ENCODE results near the gene PRDM16.

The PRDM16 gene

DNA sequence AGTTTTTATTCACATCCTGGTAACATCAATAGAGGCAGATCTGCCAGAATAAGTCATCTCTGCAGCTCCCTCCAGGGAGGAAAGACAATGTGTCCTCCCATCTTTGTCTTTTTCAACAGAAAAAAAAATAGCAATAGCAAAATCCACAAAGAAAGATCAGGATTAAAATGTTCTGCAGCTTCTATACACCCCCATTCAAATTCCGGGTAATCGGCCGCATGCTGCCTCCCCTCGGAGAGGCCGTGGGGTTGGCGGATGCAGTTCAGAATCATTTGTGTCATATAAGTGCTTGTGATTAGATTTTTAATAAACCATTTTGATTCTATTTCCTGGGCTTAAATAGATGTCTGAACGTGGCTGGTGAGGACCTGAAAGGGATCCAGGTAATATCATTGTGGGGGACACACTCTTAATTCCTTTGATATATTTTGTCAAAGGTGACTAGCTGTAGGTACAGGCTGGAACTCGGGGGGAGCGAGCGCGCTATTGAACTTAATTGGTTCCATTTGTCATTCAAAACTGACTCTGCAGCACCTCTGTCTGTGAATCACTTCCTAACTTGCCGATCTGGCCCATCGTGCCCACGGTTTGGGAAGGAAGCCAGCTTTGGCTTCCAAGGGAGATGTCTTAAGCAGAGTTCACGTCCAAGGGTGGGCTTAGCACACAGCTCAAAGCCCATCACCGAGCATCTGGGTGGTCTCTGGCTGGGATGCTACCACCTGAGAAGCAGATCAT lies 299.9 kb downstream of the PRDM16 start:
- Histone ChIP-seq H3K27ac (ENCODE audit: low read length) (no peak overlapping the region), H4K20me1 (ENCODE audit: insufficient read depth, low read length) (no peaks in the 10 kb centered on the region; the same call in 1 of the 2 replicates), H3K4me2 (ENCODE audit: insufficient read depth, low read length) (no peak overlapping the region), H3K9me3 (ENCODE audit: insufficient read depth, low read length, severe bottlenecking) (no peaks in the 10 kb centered on the region), H3K9ac (ENCODE audit: low read depth, low read length) (no peak overlapping the region), H2AFZ (ENCODE audit: low read depth, low read length) (no peak overlapping the region), H3K36me3 (ENCODE audit: insufficient read depth, low read length) (no peaks in the 10 kb centered on the region), H3K79me2 (ENCODE audit: insufficient read depth, low read length) (no peaks in the 10 kb centered on the region), H3K4me3 (ENCODE audit: low read depth in 1 of 2, low read length in 2 of 2) (no peak overlapping the region), H3K27me3 (ENCODE audit: insufficient read depth, low read length, poor library complexity) (no peaks in the 10 kb centered on the region), H3K4me1 (ENCODE audit: insufficient read depth, low read length) (no peaks in the 10 kb centered on the region)
- no peak for ATAC-seq (ENCODE audit: insufficient read depth, low read depth)
- no peak for DNase-seq
- TF ChIP-seq, protein P1, sequence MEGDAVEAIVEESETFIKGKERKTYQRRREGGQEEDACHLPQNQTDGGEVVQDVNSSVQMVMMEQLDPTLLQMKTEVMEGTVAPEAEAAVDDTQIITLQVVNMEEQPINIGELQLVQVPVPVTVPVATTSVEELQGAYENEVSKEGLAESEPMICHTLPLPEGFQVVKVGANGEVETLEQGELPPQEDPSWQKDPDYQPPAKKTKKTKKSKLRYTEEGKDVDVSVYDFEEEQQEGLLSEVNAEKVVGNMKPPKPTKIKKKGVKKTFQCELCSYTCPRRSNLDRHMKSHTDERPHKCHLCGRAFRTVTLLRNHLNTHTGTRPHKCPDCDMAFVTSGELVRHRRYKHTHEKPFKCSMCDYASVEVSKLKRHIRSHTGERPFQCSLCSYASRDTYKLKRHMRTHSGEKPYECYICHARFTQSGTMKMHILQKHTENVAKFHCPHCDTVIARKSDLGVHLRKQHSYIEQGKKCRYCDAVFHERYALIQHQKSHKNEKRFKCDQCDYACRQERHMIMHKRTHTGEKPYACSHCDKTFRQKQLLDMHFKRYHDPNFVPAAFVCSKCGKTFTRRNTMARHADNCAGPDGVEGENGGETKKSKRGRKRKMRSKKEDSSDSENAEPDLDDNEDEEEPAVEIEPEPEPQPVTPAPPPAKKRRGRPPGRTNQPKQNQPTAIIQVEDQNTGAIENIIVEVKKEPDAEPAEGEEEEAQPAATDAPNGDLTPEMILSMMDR (IDR thresholded peaks at IDR 0.05; ENCODE audit: borderline replicate concordance, extremely low read depth, low read length, poor library complexity, severe bottlenecking): no peak
- TF ChIP-seq EZH2 (IDR thresholded peaks at IDR 0.05; ENCODE audit: borderline replicate concordance, low read depth, low read length, severe bottlenecking): no peak

DNA sequence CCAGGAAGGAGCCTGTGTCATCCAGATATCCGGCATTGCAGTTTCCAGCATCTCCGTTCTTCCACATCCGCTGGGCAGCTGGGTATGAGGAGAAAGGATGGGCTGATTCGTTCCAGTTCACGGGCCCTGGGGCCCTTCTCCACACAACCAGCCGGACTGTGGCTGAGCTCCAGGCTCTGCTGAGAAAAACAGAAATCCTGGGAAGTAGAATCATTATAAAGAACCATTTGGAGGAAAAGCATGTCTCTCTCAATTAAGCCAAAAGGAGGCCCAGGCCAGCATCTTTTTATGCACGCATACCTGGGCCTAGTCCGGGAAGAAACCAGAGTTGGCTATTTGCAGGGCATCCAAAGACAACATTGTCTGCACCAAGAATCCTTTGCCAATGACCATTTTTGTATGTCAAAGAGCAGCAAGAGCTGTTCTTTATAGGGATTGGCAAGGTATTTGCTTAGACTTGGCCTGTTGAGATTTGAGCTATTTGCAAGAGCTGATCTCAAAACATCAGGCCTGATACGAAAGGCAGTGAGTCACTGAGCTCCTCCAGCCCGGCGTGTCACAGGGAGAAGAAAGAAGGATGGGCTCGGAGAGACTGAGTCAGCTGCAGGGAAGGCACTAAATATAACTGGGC lies 300.6 kb downstream of the PRDM16 start:
- no peak overlapping the region for H3K4me3 ChIP-seq (ENCODE audit: low read depth in 1 of 2, low read length in 2 of 2)

DNA sequence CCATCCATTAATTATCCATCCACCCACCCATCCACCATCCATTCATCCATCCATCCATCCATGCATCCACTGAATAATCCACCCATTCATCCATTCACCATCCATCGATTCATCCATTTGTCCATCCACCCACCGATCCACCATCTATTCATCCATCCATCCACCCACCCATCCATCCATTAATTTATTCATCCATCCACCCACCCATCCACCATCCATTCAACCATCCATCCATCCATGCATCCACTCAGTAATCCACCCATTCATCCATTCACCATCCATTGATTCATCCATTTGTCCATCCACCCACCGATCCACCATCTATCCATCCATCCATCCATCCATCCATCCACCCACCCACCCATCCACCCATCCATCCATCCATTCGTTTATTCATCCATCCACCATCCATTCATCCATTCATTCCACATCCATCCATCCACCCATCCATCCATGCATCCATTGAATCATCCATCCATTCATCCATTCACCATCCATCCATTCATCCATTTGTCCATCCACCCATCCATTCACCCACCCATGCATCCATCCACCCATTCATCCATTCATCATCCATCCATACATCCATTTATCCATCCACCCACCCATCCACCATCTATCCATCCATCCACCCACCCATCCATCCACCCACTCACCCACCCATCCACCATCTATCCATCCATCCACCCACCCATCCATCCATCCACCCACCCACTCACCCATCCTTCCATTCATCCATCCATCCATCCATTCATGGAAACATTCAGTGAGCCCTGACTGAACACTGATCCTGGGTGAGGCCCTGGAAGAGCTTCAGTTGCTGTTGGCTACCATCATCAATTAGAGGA lies 302.1 kb downstream of the PRDM16 start:
- H3K27ac ChIP-seq (ENCODE audit: low read length): no peak overlapping the region
- H3K9ac ChIP-seq (ENCODE audit: low read depth, low read length): no peak overlapping the region
- H3K9me3 ChIP-seq (ENCODE audit: insufficient read depth, low read length, severe bottlenecking): no peaks in the 10 kb centered on the region
- ATAC-seq (ENCODE audit: insufficient read depth, low read depth): no peak
- H3K79me2 ChIP-seq (ENCODE audit: insufficient read depth, low read length): no peaks in the 10 kb centered on the region
- no peak overlapping the region for H3K4me2 ChIP-seq (ENCODE audit: insufficient read depth, low read length)
- H4K20me1 ChIP-seq (ENCODE audit: insufficient read depth, low read length): no peaks in the 10 kb centered on the region; the same call in 1 of the 2 replicates
- no peak overlapping the region for H2AFZ ChIP-seq (ENCODE audit: low read depth, low read length)
- no peaks in the 10 kb centered on the region for H3K27me3 ChIP-seq (ENCODE audit: insufficient read depth, low read length, poor library complexity)
- TF ChIP-seq EZH2 (IDR thresholded peaks at IDR 0.05; ENCODE audit: borderline replicate concordance, low read depth, low read length, severe bottlenecking): no peak
- TF ChIP-seq, protein P1 (IDR thresholded peaks at IDR 0.05; ENCODE audit: borderline replicate concordance, extremely low read depth, low read length, poor library complexity, severe bottlenecking): no peak
- H3K4me3 ChIP-seq (ENCODE audit: low read depth in 1 of 2, low read length in 2 of 2): no peak overlapping the region
- H3K4me1 ChIP-seq (ENCODE audit: insufficient read depth, low read length): no peaks in the 10 kb centered on the region
- DNase-seq: no peak
- H3K36me3 ChIP-seq (ENCODE audit: insufficient read depth, low read length): no peaks in the 10 kb centered on the region

More for the DNA sequence above, 300.6 kb downstream of the PRDM16 start:
- Histone ChIP-seq H3K27me3 (ENCODE audit: insufficient read depth, low read length, poor library complexity) (no peaks in the 10 kb centered on the region), H4K20me1 (ENCODE audit: insufficient read depth, low read length) (no peaks in the 10 kb centered on the region; the same call in 1 of the 2 replicates), H3K79me2 (ENCODE audit: insufficient read depth, low read length) (no peaks in the 10 kb centered on the region), H3K9ac (ENCODE audit: low read depth, low read length) (no peak overlapping the region), H3K4me1 (ENCODE audit: insufficient read depth, low read length) (no peaks in the 10 kb centered on the region), H3K27ac (ENCODE audit: low read length) (no peak overlapping the region), H3K9me3 (ENCODE audit: insufficient read depth, low read length, severe bottlenecking) (no peaks in the 10 kb centered on the region), H3K4me2 (ENCODE audit: insufficient read depth, low read length) (no peak overlapping the region), H3K36me3 (ENCODE audit: insufficient read depth, low read length) (no peaks in the 10 kb centered on the region), H2AFZ (ENCODE audit: low read depth, low read length) (no peak overlapping the region)
- DNase-seq (no peak), ATAC-seq (ENCODE audit: insufficient read depth, low read depth) (no peak)
- TF ChIP-seq, protein P1 (IDR thresholded peaks at IDR 0.05; ENCODE audit: borderline replicate concordance, extremely low read depth, low read length, poor library complexity, severe bottlenecking): no peak
- TF ChIP-seq EZH2 (IDR thresholded peaks at IDR 0.05; ENCODE audit: borderline replicate concordance, low read depth, low read length, severe bottlenecking): no peak
